WTC11 (cell line): ENCODE measurements around the gene CXCL14. TPM values are rescaled to one million over a fixed set of nuclear protein-coding genes. Genes with fewer than 3 reads are reported as not detected.

Experiments used
- ATAC-seq: fragments of 200-7000 bp; cut with Tn5 transposase; 2 replicates; pipeline ENCODE4 v1.10.0; 2021; ENCODE audit warnings: mild to moderate bottlenecking, moderate library complexity
- CTCF ChIA-PET: fragments of 300-600 bp; sonication (Branson Sonifier 250); formaldehyde crosslinking; loops from one replicate; lab custom pipeline; 2021; ENCODE audit warnings: antibody characterized with exemption; lab: Charles Lee
- POLR2A ChIA-PET: fragments of 350-600 bp; sonication (Branson Sonifier 250); formaldehyde crosslinking; loops from one replicate; lab custom pipeline; 2021; ENCODE audit warnings: antibody characterized with exemption; lab: Charles Lee
- DNase-seq: peaks from one replicate; pipeline ENCODE4 v3.0.0; 2021; ENCODE audit warnings: low spot score
- H3K27ac Mint-ChIP-seq: 2 replicates; pipeline ENCODE4 v1.8.0; 2021; ENCODE audit warnings: mixed read lengths
- H3K27me3 Mint-ChIP-seq: 2 replicates; pipeline ENCODE4 v1.8.0; 2021; ENCODE audit warnings: low read depth, mild to moderate bottlenecking, moderate library complexity, mixed read lengths
- H3K36me3 Mint-ChIP-seq: 2 replicates; pipeline ENCODE4 v1.8.0; 2021; ENCODE audit warnings: mixed read lengths
- H3K4me1 Mint-ChIP-seq: 2 replicates; pipeline ENCODE4 v1.8.0; 2022; ENCODE audit warnings: mixed read lengths
- H3K4me3 Mint-ChIP-seq: 2 replicates; pipeline ENCODE4 v1.8.0; 2021; ENCODE audit warnings: mild to moderate bottlenecking, moderate library complexity, mixed read lengths
- H3K9me3 Mint-ChIP-seq: 2 replicates; pipeline ENCODE4 v1.8.0; 2021; ENCODE audit warnings: mixed read lengths
- CTCF ChIP-seq: fragments of 200-600 bp; IDR thresholded peaks from 2 replicates; pipeline ENCODE4 v1.8.0; 2022; ENCODE audit warnings: antibody characterized with exemption
- E2F4 ChIP-seq: sonication (generic); formaldehyde crosslinking; IDR thresholded peaks from 2 replicates; pipeline ENCODE4 v1.8.1; 2022; ENCODE audit warnings: low read depth, mild to moderate bottlenecking, moderate library complexity, missing genetic modification reagents, borderline replicate concordance
- FOXP1 ChIP-seq: sonication (generic); formaldehyde crosslinking; IDR thresholded peaks from 2 replicates; pipeline ENCODE4 v1.8.0; 2022; ENCODE audit warnings: missing genetic modification reagents, mild to moderate bottlenecking, moderate library complexity, borderline replicate concordance
- MLX ChIP-seq: sonication (generic); formaldehyde crosslinking; IDR thresholded peaks from 2 replicates; pipeline ENCODE4 v1.8.1; 2023; ENCODE audit warnings: mild to moderate bottlenecking, missing genetic modification reagents, moderate library complexity
- NFE2L1 ChIP-seq: sonication (generic); formaldehyde crosslinking; IDR thresholded peaks from 2 replicates; pipeline ENCODE4 v1.8.1; 2023; ENCODE audit warnings: missing genetic modification reagents
- NFYB ChIP-seq: sonication (generic); formaldehyde crosslinking; conservative IDR thresholded peaks from 2 replicates; pipeline ENCODE4 v1.8.0; 2022; ENCODE audit warnings: low read depth, missing genetic modification reagents
- NR3C1 ChIP-seq: sonication (generic); formaldehyde crosslinking; conservative IDR thresholded peaks from 2 replicates; pipeline ENCODE4 v1.8.1; 2023; ENCODE audit warnings: low read depth, mild to moderate bottlenecking, missing genetic modification reagents
- SOX15 ChIP-seq: fragments of 250-450 bp; sonication (Bioruptor Pico); IDR thresholded peaks from 2 replicates; pipeline ENCODE4 v1.9.0; 2021; ENCODE audit warnings: mild to moderate bottlenecking
- TCF7 ChIP-seq: sonication (generic); formaldehyde crosslinking; IDR thresholded peaks from 2 replicates; pipeline ENCODE4 v1.8.0; 2022; ENCODE audit warnings: mild to moderate bottlenecking, low read depth, missing genetic modification reagents, moderate library complexity
- TEAD1 ChIP-seq: sonication (generic); formaldehyde crosslinking; IDR thresholded peaks from 2 replicates; pipeline ENCODE4 v1.8.0; 2022; ENCODE audit warnings: mild to moderate bottlenecking, missing genetic modification reagents
- USF1 ChIP-seq: sonication (generic); formaldehyde crosslinking; IDR thresholded peaks from 2 replicates; pipeline ENCODE4 v1.8.0; 2022; ENCODE audit warnings: mild to moderate bottlenecking, missing genetic modification reagents
- USF2 ChIP-seq: sonication (generic); formaldehyde crosslinking; IDR thresholded peaks from 2 replicates; pipeline ENCODE4 v1.8.1; 2023; ENCODE audit warnings: mild to moderate bottlenecking, missing genetic modification reagents, moderate library complexity
- ZBTB43 ChIP-seq: sonication (generic); formaldehyde crosslinking; IDR thresholded peaks from 2 replicates; pipeline ENCODE4 v1.8.1; 2023; ENCODE audit warnings: mild to moderate bottlenecking, missing genetic modification reagents
- ZNF396 ChIP-seq: fragments of 250-450 bp; sonication (Bioruptor Pico); IDR thresholded peaks from 2 replicates; pipeline ENCODE4 v1.8.0; 2021; ENCODE audit warnings: mild to moderate bottlenecking, moderate library complexity, borderline replicate concordance
- ZNF512 ChIP-seq: sonication (generic); formaldehyde crosslinking; IDR thresholded peaks from 2 replicates; pipeline ENCODE4 v1.8.1; 2022; ENCODE audit warnings: missing genetic modification reagents, borderline replicate concordance
- total RNA-seq: library from RNA; stranded (reverse); gene quantifications from 3 replicates; pipeline ENCODE4 v1.2.3, GENCODE V29; 2021

The CXCL14 gene
- total RNA-seq, 1 experiment from 2014 or later: 0.87 TPM

- peaks cover 10% of the 10 kb centered on the region for H3K4me1 Mint-ChIP-seq
- H3K27me3 Mint-ChIP-seq: peaks cover 37% of the 10 kb centered on the region
- DNase-seq (no peak), ATAC-seq (peak; percentile 37)
- no peak overlapping the region for H3K4me3 Mint-ChIP-seq
- H3K9me3 Mint-ChIP-seq: no peaks in the 10 kb centered on the region
- H3K36me3 Mint-ChIP-seq: no peaks in the 10 kb centered on the region
- TF ChIP-seq FOXP1 (CRISPR knock-in tag): no peak
- TF ChIP-seq USF1 (CRISPR knock-in tag): peak; percentile 69; the same call in 1 of the 2 replicates
- no peak for TF ChIP-seq ZNF396 (CRISPR knock-in tag)
- no peak for TF ChIP-seq SOX15 (CRISPR knock-in tag)
- TF ChIP-seq ZNF512 (CRISPR knock-in tag): no peak
- no peak for TF ChIP-seq ZBTB43 (CRISPR knock-in tag)
- TF ChIP-seq CTCF: no peak
- no peak for TF ChIP-seq NFE2L1 (CRISPR knock-in tag)
- TF ChIP-seq NR3C1 (CRISPR knock-in tag): no peak
- peak; percentile 83 for TF ChIP-seq NFYB (CRISPR knock-in tag)
- peak; percentile 89 for TF ChIP-seq USF2 (CRISPR knock-in tag)
- CTCF ChIA-PET: interaction anchor here (1.0 to 13.7 kb wide), 6 partner anchors 9 to 273 kb away, joined by 3 to 324 read pairs (median 6); partner anchors contain the start of gene SLC25A48
- no peak overlapping the region for H3K27ac Mint-ChIP-seq
- POLR2A ChIA-PET: no interaction called here
Observed at GRCh38 chr5:135559354-135559753, 19.4 kb downstream of the CXCL14 start.

GRCh38 chr5:135557076-135557838, 21.5 kb downstream of the CXCL14 start:
- Mint-ChIP-seq H3K27ac (no peak overlapping the region), H3K9me3 (no peaks in the 10 kb centered on the region), H3K27me3 (peaks cover 37% of the 10 kb centered on the region), H3K4me1 (peaks cover 12% of the 10 kb centered on the region), H3K36me3 (no peaks in the 10 kb centered on the region), H3K4me3 (no peak overlapping the region)
- ChIA-PET POLR2A (no interaction called here), CTCF (interaction anchor here (0.9 to 13.7 kb wide), 4 partner anchors 9 to 275 kb away, joined by 4 to 324 read pairs (median 84); partner anchors contain the start of gene SLC25A48)
- DNase-seq (no peak), ATAC-seq (no peak)
- no peak for TF ChIP-seq E2F4 (CRISPR knock-in tag)
- TF ChIP-seq TCF7 (CRISPR knock-in tag): no peak
- TF ChIP-seq MLX (CRISPR knock-in tag): no peak
- no peak for TF ChIP-seq CTCF
- no peak for TF ChIP-seq TEAD1 (CRISPR knock-in tag)
